Thyroid gland (tissue), 4 donors: ENCODE measurements around the gene CDX1. TPM values are rescaled to one million over a fixed set of nuclear protein-coding genes. Genes with fewer than 3 reads are reported as not detected.

Experiments
- DNase-seq, 2 donors: peaks; one replicate each; pipeline ENCODE4 v3.0.0-alpha.2; 2019
- H3K27ac ChIP-seq, 3 donors: fragments of 200-600 bp; sonication (generic); 1 replicate in 2 of 3; 2 replicates in 1 of 3; pipeline ENCODE4 v1.5.1; 2016 to 2019; ENCODE audit warnings: mild to moderate bottlenecking in 1 of 3, moderate library complexity in 1 of 3
- H3K27me3 ChIP-seq: fragments of 200-600 bp; sonication (generic); one replicate; pipeline ENCODE4 v1.5.1; 2019
- H3K36me3 ChIP-seq, 2 donors: fragments of 200-600 bp; sonication (generic); one replicate each; pipeline ENCODE4 v1.5.1; 2016 to 2019
- H3K4me1 ChIP-seq, 2 donors: fragments of 200-600 bp; sonication (generic); one replicate each; pipeline ENCODE4 v1.5.1; 2017 to 2019
- H3K4me3 ChIP-seq, 3 donors: fragments of 200-600 bp; sonication (generic); replicated peaks in 1 of 3; 1 replicate in 2 of 3; 2 replicates in 1 of 3; pipeline ENCODE4 v1.5.1; 2016; ENCODE audit warnings: mild to moderate bottlenecking in 1 of 3
- H3K9me3 ChIP-seq: fragments of 200-600 bp; sonication (generic); one replicate; pipeline ENCODE4 v1.5.1; 2017
- CTCF ChIP-seq, 6 experiments: fragments of 200-600 bp in 3 of 6; fragments of 450-650 bp in 3 of 6; sonication (generic) in 3 of 6; IDR thresholded peaks; one replicate each; pipeline ENCODE4 v1.5.1; 2016 to 2019; ENCODE audit warnings: antibody characterized with exemption in 6 of 6, mild to moderate bottlenecking in 2 of 6, inconsistent platforms in 1 of 6, moderate library complexity in 1 of 6
- POLR2A ChIP-seq, 2 donors: fragments of 450-650 bp; IDR thresholded peaks; one replicate each; pipeline ENCODE4 v1.6.1; 2017; ENCODE audit warnings: antibody characterized with exemption in 2 of 2, mild to moderate bottlenecking in 2 of 2, moderate library complexity in 1 of 2
- WGBS, 2 donors: methylation state at CpG; one replicate each; pipeline ENCODE4 v1.1.5; 2017; 5-methylcytosine and 5-hydroxymethylcytosine counted together
- intact Hi-C: fragments of 100-400 bp; cut with DNase I; formaldehyde crosslinking; loops from one replicate; pipeline ENCODE4 v1.15.1; 2023
- total RNA-seq, 4 donors: library from RNA; depleted of rRNA; stranded (reverse); fragments of >200 nt; gene quantifications; one replicate each; pipeline ENCODE4 v1.2.3, GENCODE V29; 2016

Gene CDX1
- total RNA-seq, 4 donors from 2014 or later: not detected

- Histone ChIP-seq H3K27me3 (no peaks in the 10 kb centered on the region), H3K4me3 (no peak overlapping the region), H3K27ac (no peak overlapping the region), H3K9me3 (no peaks in the 10 kb centered on the region), H3K4me1 (peaks cover 0 to under 1% of the 10 kb centered on the region in 2 donors), H3K36me3 (no peaks in the 10 kb centered on the region)
- no peak for TF ChIP-seq POLR2A (IDR thresholded peaks at IDR 0.05)
- no peak for TF ChIP-seq CTCF (IDR thresholded peaks at IDR 0.05)
- WGBS, 2 donors: 90 to 93% methylated on average over 21 of the region's 21 CpGs
- no peak for DNase-seq
- intact Hi-C loops: no loop called here
These were observed 56.3 kb downstream of the CDX1 start for GRCh38 chr5:150222906-150223305.

- H3K36me3 ChIP-seq: no peaks in the 10 kb centered on the region
- no peak overlapping the region for H3K4me3 ChIP-seq
- no peak for TF ChIP-seq CTCF (IDR thresholded peaks at IDR 0.05)
- TF ChIP-seq POLR2A (IDR thresholded peaks at IDR 0.05): no peak
- intact Hi-C loops: no loop called here
- H3K4me1 ChIP-seq: no peaks in the 10 kb centered on the region
- H3K27ac ChIP-seq: no peak overlapping the region
- no peak for DNase-seq
- no peaks in the 10 kb centered on the region for H3K27me3 ChIP-seq
- no peaks in the 10 kb centered on the region for H3K9me3 ChIP-seq
- 94% methylated on average over 7 of the region's 7 CpGs for WGBS, 2 donors
These were observed 56.9 kb downstream of the CDX1 start for GRCh38 chr5:150223474-150223873.

GRCh38 chr5:150224483-150225027 lies 58.0 kb downstream of the CDX1 start:
- TF ChIP-seq CTCF (IDR thresholded peaks at IDR 0.05): no peak
- no peak for TF ChIP-seq POLR2A (IDR thresholded peaks at IDR 0.05)
- intact Hi-C loops: no loop called here
- WGBS, 2 donors: 62 to 72% methylated on average over 8 of the region's 8 CpGs
- Histone ChIP-seq H3K27me3 (no peaks in the 10 kb centered on the region), H3K27ac (no peak overlapping the region), H3K9me3 (no peaks in the 10 kb centered on the region), H3K4me1 (no peaks in the 10 kb centered on the region), H3K4me3 (no peak overlapping the region), H3K36me3 (no peaks in the 10 kb centered on the region)
- DNase-seq: no peak

- no peaks in the 10 kb centered on the region for H3K4me1 ChIP-seq
- TF ChIP-seq POLR2A (IDR thresholded peaks at IDR 0.05): no peak
- TF ChIP-seq CTCF (IDR thresholded peaks at IDR 0.05): no peak
- intact Hi-C loops: no loop called here
- no peak overlapping the region for H3K4me3 ChIP-seq
- no peaks in the 10 kb centered on the region for H3K9me3 ChIP-seq
- H3K27me3 ChIP-seq: no peaks in the 10 kb centered on the region
- H3K36me3 ChIP-seq: no peaks in the 10 kb centered on the region
- WGBS, 2 donors: 88 to 98% methylated on average over 5 of the region's 5 CpGs
- no peak overlapping the region for H3K27ac ChIP-seq
- DNase-seq: no peak
These were observed 60.5 kb downstream of the CDX1 start for GRCh38 chr5:150227036-150227435.

GRCh38 chr5:150227606-150228273 lies 61.2 kb downstream of the CDX1 start:
- H3K9me3 ChIP-seq: no peaks in the 10 kb centered on the region
- no peak overlapping the region for H3K4me3 ChIP-seq
- 78 to 85% methylated on average over 5 to 11 of the region's 11 CpGs for WGBS, 2 donors
- TF ChIP-seq POLR2A (IDR thresholded peaks at IDR 0.05) (no peak), CTCF (IDR thresholded peaks at IDR 0.05) (no peak)
- DNase-seq: no peak
- no peaks in the 10 kb centered on the region for H3K36me3 ChIP-seq
- H3K27ac ChIP-seq: no peak overlapping the region
- no peaks in the 10 kb centered on the region for H3K4me1 ChIP-seq
- intact Hi-C loops: no loop called here
- H3K27me3 ChIP-seq: no peaks in the 10 kb centered on the region
